HG03432 (cell line): ENCODE data around the gene ARHGAP45.

ENCODE experiments used
- ATAC-seq: cut with Tn5 transposase; IDR thresholded peaks from one replicate; pipeline ENCODE4 v1.9.1; 2021; ENCODE audit warnings: mild to moderate bottlenecking, moderate library complexity; ENCODE audit not compliant: unreplicated experiment

The ARHGAP45 gene

DNA sequence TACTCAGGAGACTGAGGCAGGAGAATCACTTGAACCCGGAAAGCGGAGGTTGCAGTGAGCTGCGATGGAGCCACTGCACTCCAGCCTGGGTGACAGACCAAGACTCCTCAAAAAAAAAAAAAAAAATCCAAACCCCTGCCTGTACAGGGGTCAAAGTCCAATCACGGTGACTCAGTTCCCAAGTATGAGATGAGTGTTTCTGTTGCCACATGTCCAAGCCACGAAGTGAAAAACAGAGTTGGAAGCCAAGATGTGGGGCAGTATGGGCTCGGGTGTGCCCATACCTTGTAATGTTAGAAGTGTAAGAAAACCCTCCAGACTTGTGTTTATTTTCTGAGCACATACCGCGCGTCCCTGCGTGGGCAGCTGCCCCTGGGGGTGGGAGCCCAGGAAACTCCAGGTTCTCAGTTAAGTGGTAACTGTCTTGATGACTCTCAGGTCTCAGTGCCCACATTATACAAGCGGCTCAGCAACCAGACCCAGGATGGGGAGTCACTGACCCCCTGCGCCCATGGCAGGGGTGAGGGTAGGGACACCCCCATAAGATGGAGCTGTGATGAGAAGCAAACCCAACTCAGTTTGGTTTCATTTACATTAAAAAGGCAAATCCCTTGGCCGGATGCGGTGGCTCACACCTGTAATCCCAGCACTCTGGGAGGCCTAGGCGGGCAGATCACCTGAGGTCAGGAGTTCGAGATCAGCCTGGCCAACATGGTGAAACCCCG lies 35.6 kb downstream of the ARHGAP45 start:
- ATAC-seq = peak; percentile 16

GRCh38 chr19:1103132-1103707 lies 36.3 kb downstream of the ARHGAP45 start:
- ATAC-seq = no peak

GRCh38 chr19:1103708-1104310 lies 36.8 kb downstream of the ARHGAP45 start, which contains the start of gene GPX4:
Gene GPX4 (plus strand): TSS chr19:1103994. CDS start chr19:1104044, 50 bp downstream.
- ATAC-seq = peak; percentile 68

GRCh38 chr19:1104311-1105007 lies 37.5 kb downstream of the ARHGAP45 start:
- peak; percentile 37 for ATAC-seq

GRCh38 chr19:1105008-1105872 lies 38.3 kb downstream of the ARHGAP45 start:
- ATAC-seq = peak; percentile 0

DNA sequence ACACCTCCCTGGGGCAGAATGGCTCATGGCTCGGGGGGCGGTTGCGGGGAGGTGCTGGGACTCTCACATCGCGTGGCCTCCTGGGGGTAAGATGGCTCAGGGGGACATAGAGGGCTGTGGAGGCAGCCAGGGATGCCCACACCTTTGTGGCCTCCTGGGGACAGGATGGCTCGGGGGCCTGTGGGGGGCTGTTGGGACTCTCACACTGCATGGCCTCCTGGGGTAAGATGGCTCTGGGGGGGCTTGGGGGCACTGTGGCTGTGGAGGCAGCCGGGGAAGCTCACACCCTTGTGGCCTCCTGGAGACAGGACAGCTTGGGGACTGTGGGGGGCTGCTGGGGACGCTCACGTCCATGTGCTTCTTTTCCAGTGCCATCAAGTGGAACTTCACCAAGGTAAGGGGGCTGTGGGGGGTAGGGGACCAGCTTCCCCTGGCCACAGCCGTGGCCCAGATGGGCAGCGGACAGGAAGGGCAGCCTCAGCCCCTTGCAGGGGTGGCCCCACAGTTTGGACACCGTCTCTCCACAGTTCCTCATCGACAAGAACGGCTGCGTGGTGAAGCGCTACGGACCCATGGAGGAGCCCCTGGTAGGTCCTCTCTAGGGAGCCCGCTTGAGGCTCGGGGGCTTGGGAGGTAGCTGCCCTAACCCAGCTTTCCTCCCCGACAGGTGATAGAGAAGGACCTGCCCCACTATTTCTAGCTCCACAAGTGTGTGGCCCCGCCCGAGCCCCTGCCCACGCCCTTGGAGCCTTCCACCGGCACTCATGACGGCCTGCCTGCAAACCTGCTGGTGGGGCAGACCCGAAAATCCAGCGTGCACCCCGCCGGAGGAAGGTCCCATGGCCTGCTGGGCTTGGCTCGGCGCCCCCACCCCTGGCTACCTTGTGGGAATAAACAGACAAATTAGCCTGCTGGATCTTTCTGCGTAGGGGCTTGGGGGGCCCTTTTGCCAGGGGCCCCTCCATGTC lies 39.2 kb downstream of the ARHGAP45 start:
- no peak for ATAC-seq

- ATAC-seq = no peak
Measured at GRCh38 chr19:1106841-1107660, 40.1 kb downstream of the ARHGAP45 start.

DNA sequence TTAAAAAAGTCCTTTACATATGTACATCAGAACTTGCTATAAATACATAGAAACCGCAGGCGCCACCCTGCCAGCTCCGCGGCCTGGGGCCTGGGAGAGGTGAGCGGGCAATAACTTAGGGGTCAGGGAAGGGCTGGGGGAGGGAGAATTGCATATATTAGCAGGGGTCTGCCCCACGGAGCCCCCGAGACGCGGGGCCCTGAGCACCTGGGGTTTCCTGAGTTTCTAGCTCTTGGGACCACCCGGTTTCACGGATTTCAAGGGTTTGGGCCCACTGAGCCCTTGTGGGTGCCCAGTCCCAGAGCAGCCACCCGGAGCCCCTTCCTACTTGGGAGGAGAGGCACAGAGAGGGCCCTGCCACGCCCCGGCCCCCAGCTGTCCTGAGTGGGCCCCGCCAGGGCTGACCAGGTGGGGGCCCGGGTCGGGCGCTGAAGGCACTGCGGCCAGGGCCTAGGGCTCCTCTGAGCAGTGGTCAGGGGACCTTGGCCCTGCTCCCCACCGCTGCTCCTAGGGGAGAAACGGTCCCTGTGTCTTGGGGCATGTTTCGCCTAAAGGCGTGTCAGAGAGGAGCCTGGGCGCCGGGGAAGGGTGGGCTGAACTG lies 40.8 kb downstream of the ARHGAP45 start:
- no peak for ATAC-seq

DNA sequence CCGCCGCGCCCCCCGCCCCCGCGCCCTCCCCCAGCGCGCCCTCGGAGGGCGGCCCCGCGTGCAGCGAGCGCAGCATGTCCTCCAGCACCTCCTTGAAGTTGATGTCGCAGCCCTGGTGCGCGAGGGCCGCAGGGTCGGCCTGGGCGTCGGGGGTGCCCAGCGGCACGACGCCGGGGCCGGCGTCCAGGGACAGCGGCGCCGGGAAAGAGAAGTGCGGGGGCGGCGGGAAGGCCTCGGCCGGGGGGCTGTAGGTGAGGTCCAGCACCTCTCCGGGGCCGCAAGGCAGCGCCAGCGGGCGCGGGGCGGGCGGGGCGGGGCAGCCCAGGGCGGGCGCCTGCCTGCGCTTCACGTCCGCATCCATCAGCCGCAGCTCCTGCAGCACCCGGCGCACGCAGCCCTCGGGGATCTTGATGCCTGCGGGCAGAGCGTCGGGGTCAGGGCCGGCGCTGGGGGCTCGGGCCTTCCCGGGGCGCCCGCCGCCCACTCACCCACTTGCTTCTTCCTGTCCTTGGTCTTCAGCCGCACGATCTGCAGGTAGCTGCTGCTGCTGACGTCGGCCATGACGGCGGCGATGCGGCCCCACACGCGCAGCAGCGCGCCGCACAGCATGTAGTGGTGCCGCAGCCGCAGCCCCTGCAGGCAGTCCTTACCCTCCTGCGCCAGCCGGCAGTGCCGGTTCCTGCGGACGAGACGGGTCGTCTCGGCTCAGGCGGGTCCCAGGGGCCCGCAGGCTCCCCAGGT lies 41.5 kb downstream of the ARHGAP45 start:
- no peak for ATAC-seq

- no peak for ATAC-seq
Measured at GRCh38 chr19:1109032-1109551, 42.1 kb downstream of the ARHGAP45 start.

DNA sequence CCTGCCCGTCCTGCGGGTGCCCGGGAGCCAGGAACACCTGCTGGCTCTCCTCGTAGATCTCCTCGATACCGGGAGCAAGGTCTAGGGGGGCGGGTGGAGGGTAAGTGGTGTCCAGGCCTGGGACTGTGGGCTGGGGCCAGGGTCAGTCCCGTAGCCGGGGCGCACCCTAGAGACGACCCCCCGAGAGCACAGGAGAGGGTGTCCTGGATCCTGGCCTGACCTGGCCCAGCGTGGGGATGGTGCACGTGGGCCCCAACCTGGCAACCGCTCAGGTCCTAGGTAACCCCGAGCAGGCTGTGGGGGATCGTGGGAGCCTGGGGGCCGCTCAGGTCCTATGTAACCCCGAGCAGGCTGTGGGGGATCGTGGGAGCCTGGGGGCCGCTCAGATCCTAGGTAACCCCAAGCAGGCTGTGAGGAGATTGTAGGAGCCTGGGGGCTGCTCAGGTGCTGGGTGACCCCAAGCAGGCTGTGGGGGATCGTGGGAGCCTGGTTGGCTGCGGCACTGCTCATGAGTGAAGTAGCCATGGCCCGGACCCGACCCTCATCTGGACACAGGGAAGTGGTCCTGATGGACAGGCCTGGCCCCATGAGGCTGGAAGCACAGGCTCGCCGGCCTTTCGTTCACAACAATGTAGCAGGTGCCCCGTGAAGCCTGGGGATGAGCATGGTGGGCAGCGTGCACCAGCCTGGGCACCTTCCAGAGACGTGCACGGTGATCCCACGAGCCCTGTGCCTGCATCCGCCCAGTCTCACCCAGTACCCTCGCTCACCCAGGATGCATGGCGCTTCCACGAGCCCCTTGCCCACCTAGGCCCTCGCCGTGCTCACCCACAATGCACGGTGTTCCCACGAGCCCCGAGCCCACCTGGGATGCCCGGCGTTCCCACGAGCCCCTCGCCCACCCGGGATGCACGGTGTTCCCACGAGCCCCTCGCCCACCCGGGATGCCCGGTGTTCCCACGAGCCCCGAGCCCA lies 43.0 kb downstream of the ARHGAP45 start:
- no peak for ATAC-seq

GRCh38 chr19:1110809-1111640 lies 44.1 kb downstream of the ARHGAP45 start:
- no peak for ATAC-seq

DNA sequence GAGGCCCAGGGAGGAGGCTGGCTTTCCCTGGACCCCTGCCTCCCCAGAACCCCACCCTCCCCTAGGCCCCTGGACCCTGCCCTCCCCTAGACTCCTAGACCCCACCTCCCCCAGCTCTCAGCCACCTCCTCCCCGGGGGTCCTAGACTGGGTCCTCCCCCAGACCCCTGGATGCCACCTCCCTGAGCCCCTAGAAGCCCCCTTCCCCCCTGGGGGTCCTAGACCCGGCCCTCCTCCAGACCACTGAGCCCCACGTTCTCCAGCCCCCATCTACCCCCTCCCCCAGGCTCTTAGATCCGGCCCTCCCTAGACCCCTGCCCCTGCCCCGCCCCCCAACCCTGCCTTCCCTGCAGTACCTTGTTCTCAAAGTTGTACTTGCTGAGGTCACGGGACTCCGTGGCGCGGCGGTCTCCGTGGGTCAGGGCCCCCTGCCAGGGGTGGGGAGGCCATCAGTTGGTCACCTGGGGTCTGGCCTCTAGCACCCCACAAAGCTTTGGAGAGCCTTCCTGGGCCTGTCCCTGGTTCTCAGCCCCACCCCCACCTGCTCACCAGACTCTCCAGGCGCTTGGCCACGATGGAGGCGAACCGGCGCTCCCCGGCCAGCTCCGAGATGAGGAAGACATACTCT lies 44.8 kb downstream of the ARHGAP45 start:
- ATAC-seq = no peak

DNA sequence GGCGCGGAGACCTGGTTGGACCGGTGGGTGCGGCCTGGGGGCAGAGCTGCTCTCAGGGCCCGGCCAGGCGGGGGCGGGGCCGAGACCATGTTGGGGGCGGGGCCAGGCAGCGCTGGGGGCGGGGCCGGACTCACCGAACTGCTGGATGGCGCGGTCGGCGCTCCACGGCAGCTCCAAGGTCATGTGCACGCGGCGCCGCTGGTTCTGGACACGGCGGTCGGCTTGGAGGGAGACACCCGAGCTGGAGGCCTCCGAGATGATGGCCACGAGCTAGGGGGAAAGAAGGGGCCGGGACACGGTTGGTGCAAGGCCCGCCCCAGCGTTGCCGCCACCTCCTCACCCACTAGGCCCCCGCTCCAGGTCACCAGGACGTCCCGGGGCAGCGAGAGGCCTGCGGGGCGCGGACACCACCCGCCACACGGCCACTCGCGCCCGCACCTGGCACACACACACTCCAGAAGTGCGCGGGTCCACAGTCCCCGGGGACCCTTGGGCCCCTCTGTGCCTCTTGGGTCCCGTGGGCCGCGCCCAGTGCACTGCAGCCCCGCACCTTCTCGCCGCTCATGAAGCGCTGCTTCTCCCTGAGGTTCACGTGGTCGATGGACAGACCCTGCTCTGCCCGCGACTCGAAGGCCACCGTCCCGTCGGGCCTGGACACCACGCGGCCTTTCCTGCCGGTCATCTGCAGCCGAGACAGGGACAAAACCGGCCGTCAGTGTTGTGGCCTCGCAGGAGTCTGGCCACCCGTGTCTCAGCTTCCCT lies 45.5 kb downstream of the ARHGAP45 start:
- no peak for ATAC-seq
